CD4-positive, alpha-beta T cell (primary cell): Measurements from ENCODE around the gene LRRC30. TPM values are rescaled to one million over a fixed set of nuclear protein-coding genes. Genes with fewer than 3 reads are reported as not detected.

Experiments used
- ATAC-seq: fragments of 200-7000 bp; cut with Tn5 transposase; one replicate; pipeline ENCODE4 v1.10.0; 2022; ENCODE audit warnings: mild to moderate bottlenecking; ENCODE audit not compliant: poor library complexity
- CTCF ChIA-PET: fragments of 350-600 bp; sonication (Branson Sonifier 250); formaldehyde crosslinking; loops from one replicate; lab custom pipeline; 2021; ENCODE audit warnings: antibody characterized with exemption, inconsistent platforms; lab: Charles Lee
- POLR2A ChIA-PET: fragments of 350-600 bp; sonication (Branson Sonifier 250); formaldehyde crosslinking; loops from one replicate; lab custom pipeline; 2021; ENCODE audit warnings: antibody characterized with exemption, inconsistent platforms; lab: Charles Lee
- DNase-seq, 14 experiments: peaks; one replicate each; pipeline ENCODE4 v3.0.0-alpha.2; 2013 to 2020; ENCODE audit warnings: mixed read lengths in 2 of 14
- H3K27ac ChIP-seq, 2 donors: one replicate each; pipeline versions ENCODE4 v1.5.1 to v1.7.0; 2013; ENCODE audit warnings: low read length in 2 of 2, low read depth in 1 of 2, mild to moderate bottlenecking in 1 of 2
- H3K27me3 ChIP-seq, 2 experiments: 1 replicate in 1 of 2; 2 replicates in 1 of 2; pipeline versions ENCODE4 v1.6.1 to v1.7.0; 2013; ENCODE audit warnings: low read length in 2 of 2, control low read depth in 1 of 2, mild to moderate bottlenecking in 1 of 2, moderate library complexity in 1 of 2; ENCODE audit not compliant: insufficient read depth in 2 of 2, control insufficient read depth in 1 of 2
- H3K36me3 ChIP-seq: one replicate; pipeline ENCODE4 v1.6.1; 2013; ENCODE audit warnings: low read length, control low read depth; ENCODE audit not compliant: insufficient read depth
- H3K4me1 ChIP-seq: one replicate; pipeline ENCODE4 v1.6.1; 2013; ENCODE audit warnings: low read length, control low read depth; ENCODE audit not compliant: insufficient read depth
- H3K4me3 ChIP-seq: one replicate; pipeline ENCODE4 v1.5.1; 2013; ENCODE audit warnings: mild to moderate bottlenecking, low read length, moderate library complexity
- H3K9me3 ChIP-seq, 2 experiments: 1 replicate in 1 of 2; 2 replicates in 1 of 2; pipeline versions ENCODE4 v1.6.1 to v1.7.0; 2013; ENCODE audit warnings: low read length in 2 of 2, mild to moderate bottlenecking in 2 of 2, control low read depth in 1 of 2, moderate library complexity in 1 of 2; ENCODE audit not compliant: control insufficient read depth in 1 of 2, insufficient read depth in 1 of 2
- H3K27ac Mint-ChIP-seq: one replicate; pipeline ENCODE4 v1.8.0; 2020; ENCODE audit warnings: mixed read lengths
- H3K27me3 Mint-ChIP-seq: one replicate; pipeline ENCODE4 v1.8.0; 2021; ENCODE audit warnings: mixed read lengths
- H3K36me3 Mint-ChIP-seq: one replicate; pipeline ENCODE4 v1.8.0; 2021; ENCODE audit warnings: low read depth, mixed read lengths
- H3K4me1 Mint-ChIP-seq: one replicate; pipeline ENCODE4 v1.8.0; 2021; ENCODE audit warnings: low read depth, mixed read lengths
- H3K4me3 Mint-ChIP-seq: one replicate; pipeline ENCODE4 v1.8.0; 2020; ENCODE audit warnings: mild to moderate bottlenecking, mixed read lengths
- H3K9me3 Mint-ChIP-seq: one replicate; pipeline ENCODE4 v1.8.0; 2020; ENCODE audit warnings: mixed read lengths
- intact Hi-C, 2 experiments: fragments of 100-400 bp; cut with DNase I in 1 of 2; cut with micrococcal nuclease in 1 of 2; formaldehyde crosslinking; loops; one replicate each; pipeline versions ENCODE4 v1.15.1 to v1.9.0; 2023 to 2025; cut with DNase I, micrococcal nuclease
- total RNA-seq, 174 experiments: library from RNA in 2 of 174; stranded (reverse) in 2 of 174; gene quantifications; one replicate each; pipeline ENCODE4 v1.2.3 and lab custom pipeline; 2021 to 2026
- TF ChIP-seq, protein P1 (sequence below): fragments of 200-600 bp; IDR thresholded peaks from one replicate; pipeline ENCODE4 v1.8.0; 2022; ENCODE audit warnings: antibody characterized with exemption, mild to moderate bottlenecking

Gene LRRC30
- total RNA-seq, 2 experiments from 2014 or later: not detected

- H3K36me3 Mint-ChIP-seq: no peaks in the 10 kb centered on the region
- no peak for DNase-seq
- intact Hi-C loops: no loop called here
- H3K36me3 ChIP-seq: no peaks in the 10 kb centered on the region
- no peak overlapping the region for H3K4me3 ChIP-seq
- TF ChIP-seq, protein P1, sequence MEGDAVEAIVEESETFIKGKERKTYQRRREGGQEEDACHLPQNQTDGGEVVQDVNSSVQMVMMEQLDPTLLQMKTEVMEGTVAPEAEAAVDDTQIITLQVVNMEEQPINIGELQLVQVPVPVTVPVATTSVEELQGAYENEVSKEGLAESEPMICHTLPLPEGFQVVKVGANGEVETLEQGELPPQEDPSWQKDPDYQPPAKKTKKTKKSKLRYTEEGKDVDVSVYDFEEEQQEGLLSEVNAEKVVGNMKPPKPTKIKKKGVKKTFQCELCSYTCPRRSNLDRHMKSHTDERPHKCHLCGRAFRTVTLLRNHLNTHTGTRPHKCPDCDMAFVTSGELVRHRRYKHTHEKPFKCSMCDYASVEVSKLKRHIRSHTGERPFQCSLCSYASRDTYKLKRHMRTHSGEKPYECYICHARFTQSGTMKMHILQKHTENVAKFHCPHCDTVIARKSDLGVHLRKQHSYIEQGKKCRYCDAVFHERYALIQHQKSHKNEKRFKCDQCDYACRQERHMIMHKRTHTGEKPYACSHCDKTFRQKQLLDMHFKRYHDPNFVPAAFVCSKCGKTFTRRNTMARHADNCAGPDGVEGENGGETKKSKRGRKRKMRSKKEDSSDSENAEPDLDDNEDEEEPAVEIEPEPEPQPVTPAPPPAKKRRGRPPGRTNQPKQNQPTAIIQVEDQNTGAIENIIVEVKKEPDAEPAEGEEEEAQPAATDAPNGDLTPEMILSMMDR: no peak
- H3K27ac Mint-ChIP-seq: no peak overlapping the region
- no peaks in the 10 kb centered on the region for H3K4me1 Mint-ChIP-seq
- ChIA-PET CTCF (no interaction called here), POLR2A (no interaction called here)
- no peak for ATAC-seq
- no peak overlapping the region for H3K4me3 Mint-ChIP-seq
- H3K9me3 ChIP-seq: no peaks in the 10 kb centered on the region
- H3K27ac ChIP-seq: no peak overlapping the region
- H3K4me1 ChIP-seq: no peaks in the 10 kb centered on the region
- peaks cover 0 to 2% of the 10 kb centered on the region in 2 experiments for H3K27me3 ChIP-seq
- no peaks in the 10 kb centered on the region for H3K9me3 Mint-ChIP-seq
- H3K27me3 Mint-ChIP-seq: no peaks in the 10 kb centered on the region
Measured at GRCh38 chr18:7254163-7254562, 23.3 kb downstream of the LRRC30 start.

DNA sequence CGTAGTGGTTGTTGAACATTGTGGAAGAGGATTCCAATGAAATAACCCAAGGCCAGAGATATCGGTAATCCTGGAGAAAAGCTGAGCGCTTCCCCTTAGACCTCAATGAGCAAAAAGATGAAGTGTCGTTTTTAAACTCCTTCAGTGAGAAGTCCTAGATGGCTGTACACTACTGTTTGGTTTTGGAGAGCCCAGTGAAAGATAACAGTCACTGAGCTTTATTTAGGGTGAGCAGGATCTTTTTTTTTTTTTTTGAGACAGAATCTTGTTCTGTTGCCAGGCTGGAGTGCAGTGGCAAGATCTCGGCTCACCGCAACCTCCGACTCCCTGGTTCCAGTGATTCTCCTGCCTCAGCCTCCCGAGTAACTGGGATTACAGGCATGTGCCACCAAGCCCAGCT, 24.2 kb downstream of the LRRC30 start:
- no peak for ATAC-seq
- ChIA-PET POLR2A (no interaction called here), CTCF (no interaction called here)
- Mint-ChIP-seq H3K36me3 (no peaks in the 10 kb centered on the region), H3K4me1 (no peaks in the 10 kb centered on the region), H3K4me3 (no peak overlapping the region), H3K9me3 (no peaks in the 10 kb centered on the region), H3K27ac (no peak overlapping the region), H3K27me3 (no peaks in the 10 kb centered on the region)
- TF ChIP-seq, protein P1: no peak
- H3K27me3 ChIP-seq: no peaks in the 10 kb centered on the region
- H3K36me3 ChIP-seq: no peaks in the 10 kb centered on the region
- no peak overlapping the region for H3K4me3 ChIP-seq
- H3K4me1 ChIP-seq: no peaks in the 10 kb centered on the region
- H3K27ac ChIP-seq: no peak overlapping the region
- DNase-seq: no peak
- peaks cover 0 to 4% of the 10 kb centered on the region in 2 experiments for H3K9me3 ChIP-seq
- intact Hi-C loops: no loop called here

DNA sequence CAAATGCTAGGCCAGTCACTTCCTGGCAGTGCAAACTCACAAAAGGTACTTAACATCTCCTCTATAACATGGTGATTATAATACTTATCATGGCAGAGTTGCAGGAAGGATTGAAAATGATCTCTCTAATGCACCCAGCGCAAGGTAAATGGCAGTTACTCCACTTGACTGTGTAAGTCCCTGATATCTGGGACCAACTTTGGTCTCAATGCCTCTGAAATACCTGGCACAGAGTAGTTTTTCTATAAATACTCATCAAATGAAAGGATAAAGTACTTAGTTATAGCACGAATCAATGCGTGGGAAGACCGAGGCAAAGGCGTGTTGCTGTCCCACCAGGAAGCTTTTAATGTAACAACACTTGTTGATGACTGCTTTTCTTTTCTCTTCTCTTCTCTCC, 24.8 kb downstream of the LRRC30 start:
- Mint-ChIP-seq H3K4me1 (no peaks in the 10 kb centered on the region), H3K27me3 (no peaks in the 10 kb centered on the region), H3K9me3 (no peaks in the 10 kb centered on the region), H3K4me3 (no peak overlapping the region), H3K27ac (no peak overlapping the region), H3K36me3 (no peaks in the 10 kb centered on the region)
- no peaks in the 10 kb centered on the region for H3K27me3 ChIP-seq
- H3K27ac ChIP-seq: no peak overlapping the region
- peaks cover 0 to 7% of the 10 kb centered on the region in 2 experiments for H3K9me3 ChIP-seq
- no peaks in the 10 kb centered on the region for H3K4me1 ChIP-seq
- H3K36me3 ChIP-seq: no peaks in the 10 kb centered on the region
- ChIA-PET CTCF (no interaction called here), POLR2A (no interaction called here)
- H3K4me3 ChIP-seq: no peak overlapping the region
- intact Hi-C loops: no loop called here
- ATAC-seq (no peak), DNase-seq (no peak)
- TF ChIP-seq, protein P1: no peak
